ENCODE data around the gene NANS. TPM values are rescaled to one million over a fixed set of nuclear protein-coding genes. Genes with fewer than 3 reads are reported as not detected.
A peak's percentile ranks its signal among the peaks of the same experiment; 100 is the strongest.

The NANS gene
- polyA plus RNA-seq, 1 donor (not counting 4 experiments of a cell fraction or from before 2014, with no cell fraction given): 63.1 TPM

DNA sequence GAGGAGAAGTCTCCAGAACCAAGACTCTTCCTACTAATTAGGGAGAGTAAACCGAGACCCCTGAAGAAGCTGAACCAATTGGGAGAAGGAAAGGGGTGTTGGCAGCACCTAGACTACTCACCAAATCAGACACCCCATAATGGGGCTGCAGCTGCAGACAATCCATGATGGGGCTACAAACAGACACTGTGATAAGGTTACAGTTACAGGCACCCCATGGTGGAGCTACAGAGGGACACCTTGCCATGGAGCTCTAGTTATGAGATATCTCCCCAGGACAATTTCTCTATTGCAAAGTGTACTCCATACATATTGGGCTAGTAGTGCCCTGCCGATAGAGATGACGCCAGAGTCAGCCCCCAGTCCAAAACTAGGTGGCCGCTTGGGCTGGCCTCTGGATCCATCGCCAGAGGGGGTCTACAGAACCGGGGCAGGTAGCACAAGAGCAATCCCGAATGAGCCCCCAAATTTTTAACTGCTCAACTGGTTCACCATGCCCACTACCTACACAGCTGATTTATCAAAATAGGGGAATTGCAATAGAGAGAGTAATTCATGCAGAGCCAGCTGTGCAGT is 2.1 kb upstream of the NANS start:
- H3K4me1 ChIP-seq (ENCODE audit: control insufficient read depth, extremely low read depth, insufficient read depth, low read length): peaks cover 13% of the 10 kb centered on the region
- H3K9me3 ChIP-seq (ENCODE audit: control insufficient read depth, low read depth, low read length): no peaks in the 10 kb centered on the region
- TF ChIP-seq, protein P1, sequence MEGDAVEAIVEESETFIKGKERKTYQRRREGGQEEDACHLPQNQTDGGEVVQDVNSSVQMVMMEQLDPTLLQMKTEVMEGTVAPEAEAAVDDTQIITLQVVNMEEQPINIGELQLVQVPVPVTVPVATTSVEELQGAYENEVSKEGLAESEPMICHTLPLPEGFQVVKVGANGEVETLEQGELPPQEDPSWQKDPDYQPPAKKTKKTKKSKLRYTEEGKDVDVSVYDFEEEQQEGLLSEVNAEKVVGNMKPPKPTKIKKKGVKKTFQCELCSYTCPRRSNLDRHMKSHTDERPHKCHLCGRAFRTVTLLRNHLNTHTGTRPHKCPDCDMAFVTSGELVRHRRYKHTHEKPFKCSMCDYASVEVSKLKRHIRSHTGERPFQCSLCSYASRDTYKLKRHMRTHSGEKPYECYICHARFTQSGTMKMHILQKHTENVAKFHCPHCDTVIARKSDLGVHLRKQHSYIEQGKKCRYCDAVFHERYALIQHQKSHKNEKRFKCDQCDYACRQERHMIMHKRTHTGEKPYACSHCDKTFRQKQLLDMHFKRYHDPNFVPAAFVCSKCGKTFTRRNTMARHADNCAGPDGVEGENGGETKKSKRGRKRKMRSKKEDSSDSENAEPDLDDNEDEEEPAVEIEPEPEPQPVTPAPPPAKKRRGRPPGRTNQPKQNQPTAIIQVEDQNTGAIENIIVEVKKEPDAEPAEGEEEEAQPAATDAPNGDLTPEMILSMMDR (optimal IDR thresholded peaks at IDR 0.05 in 1 of 3, IDR thresholded peaks at IDR 0.05 in 1 of 3, conservative IDR thresholded peaks at IDR 0.05 in 1 of 3; ENCODE audit: extremely low read depth in 1 of 3, insufficient read depth in 2 of 3, low read length in 3 of 3): no peak
- no peak for TF ChIP-seq EZH2 (IDR thresholded peaks at IDR 0.05; ENCODE audit: low read length)
- no peak overlapping the region for H3K4me2 ChIP-seq (ENCODE audit: control insufficient read depth, extremely low read depth, insufficient read depth, low read depth, low read length)
- FAIRE-seq (no peak), DNase-seq (ENCODE audit: low read depth, low spot score) (no peak)
- H3K9ac ChIP-seq (ENCODE audit: control insufficient read depth, extremely low read depth, insufficient read depth, low read length): no peak overlapping the region
- H3K36me3 ChIP-seq (ENCODE audit: control insufficient read depth in 2 of 2, extremely low read depth in 1 of 2, insufficient read depth in 2 of 2, low read length in 2 of 2): no peaks in the 10 kb centered on the region
- dilution Hi-C loops (cut with MboI; ENCODE audit: extremely low pct_ligation_motif_present, low sequenced_read_pairs): no loop called here
- H2AFZ ChIP-seq (ENCODE audit: control insufficient read depth, low read length): no peak overlapping the region
- no peaks in the 10 kb centered on the region for H3K27me3 ChIP-seq (ENCODE audit: control insufficient read depth, extremely low read depth, insufficient read depth, low read length)
- no peak overlapping the region for H3K4me3 ChIP-seq (ENCODE audit: control insufficient read depth in 2 of 3, extremely low read depth in 1 of 3, insufficient read depth in 2 of 3, low read depth in 1 of 3, low read length in 3 of 3)
- H3K27ac ChIP-seq (ENCODE audit: control insufficient read depth, insufficient read depth, low read length): no peak overlapping the region
- peaks cover 21% of the 10 kb centered on the region for H3K79me2 ChIP-seq (ENCODE audit: control insufficient read depth, insufficient read depth, low read length)
- no peaks in the 10 kb centered on the region for H4K20me1 ChIP-seq (ENCODE audit: control insufficient read depth, extremely low read depth, insufficient read depth, low read length)
- H3K9me1 ChIP-seq (ENCODE audit: control insufficient read depth, extremely low read depth, insufficient read depth, low read length): no peaks in the 10 kb centered on the region

DNA sequence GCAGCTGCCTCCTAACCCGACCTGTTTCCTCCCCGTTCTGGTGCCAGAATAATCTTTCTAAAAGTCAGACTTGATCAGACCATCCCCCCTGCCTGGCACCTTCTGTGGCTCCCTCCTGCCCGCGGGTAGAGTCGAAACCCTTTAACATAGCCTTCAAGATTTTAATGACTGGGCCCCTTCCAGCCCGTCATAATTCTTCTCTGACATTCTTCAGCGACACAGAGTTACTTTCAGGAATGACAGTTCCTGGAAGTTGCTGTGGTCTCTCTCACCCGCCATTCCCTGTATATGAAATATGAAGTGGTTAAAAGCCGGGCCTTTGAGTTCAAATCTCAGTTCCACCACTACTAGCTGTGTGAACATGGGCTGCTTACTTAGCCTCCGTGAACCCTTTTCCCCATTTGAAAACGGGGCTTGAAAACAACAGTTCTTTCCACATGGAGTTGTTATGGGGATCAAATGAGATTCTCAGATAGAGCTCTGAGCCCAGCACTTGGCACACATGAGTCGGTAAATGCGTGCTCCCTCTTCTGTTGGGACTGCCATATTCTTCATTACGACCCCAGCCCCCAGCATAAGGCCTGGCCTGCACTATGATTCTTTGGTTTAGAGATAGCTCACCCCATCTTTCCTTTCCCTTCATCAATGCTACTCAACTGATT is 737 bp downstream of the NANS start:
- DNase-seq (ENCODE audit: low read depth, low spot score) (no peak), FAIRE-seq (no peak)
- H3K4me2 ChIP-seq (ENCODE audit: control insufficient read depth, extremely low read depth, insufficient read depth, low read depth, low read length): peak overlapping the region; percentile 95
- peak overlapping the region; percentile 87 for H2AFZ ChIP-seq (ENCODE audit: control insufficient read depth, low read length)
- H3K27ac ChIP-seq (ENCODE audit: control insufficient read depth, insufficient read depth, low read length): peak overlapping the region; percentile 75
- peaks cover 27% of the 10 kb centered on the region for H3K79me2 ChIP-seq (ENCODE audit: control insufficient read depth, insufficient read depth, low read length)
- H3K9ac ChIP-seq (ENCODE audit: control insufficient read depth, extremely low read depth, insufficient read depth, low read length): peak overlapping the region; percentile 89
- H3K4me3 ChIP-seq (ENCODE audit: control insufficient read depth in 2 of 3, extremely low read depth in 1 of 3, insufficient read depth in 2 of 3, low read depth in 1 of 3, low read length in 3 of 3): peak overlapping the region; percentile 74 to 88 (median 83)
- H3K9me3 ChIP-seq (ENCODE audit: control insufficient read depth, low read depth, low read length): no peaks in the 10 kb centered on the region
- H4K20me1 ChIP-seq (ENCODE audit: control insufficient read depth, extremely low read depth, insufficient read depth, low read length): no peaks in the 10 kb centered on the region
- no peaks in the 10 kb centered on the region for H3K9me1 ChIP-seq (ENCODE audit: control insufficient read depth, extremely low read depth, insufficient read depth, low read length)
- peaks cover 6 to 7% of the 10 kb centered on the region in 2 experiments for H3K36me3 ChIP-seq (ENCODE audit: control insufficient read depth in 2 of 2, extremely low read depth in 1 of 2, insufficient read depth in 2 of 2, low read length in 2 of 2)
- no peak for TF ChIP-seq EZH2 (IDR thresholded peaks at IDR 0.05; ENCODE audit: low read length)
- TF ChIP-seq, protein P1 (optimal IDR thresholded peaks at IDR 0.05 in 1 of 3, IDR thresholded peaks at IDR 0.05 in 1 of 3, conservative IDR thresholded peaks at IDR 0.05 in 1 of 3; ENCODE audit: extremely low read depth in 1 of 3, insufficient read depth in 2 of 3, low read length in 3 of 3): peak in 1 of 3 experiments; percentile 6
- H3K27me3 ChIP-seq (ENCODE audit: control insufficient read depth, extremely low read depth, insufficient read depth, low read length): no peaks in the 10 kb centered on the region
- H3K4me1 ChIP-seq (ENCODE audit: control insufficient read depth, extremely low read depth, insufficient read depth, low read length): peaks cover 13% of the 10 kb centered on the region
- dilution Hi-C loops (cut with MboI; ENCODE audit: extremely low pct_ligation_motif_present, low sequenced_read_pairs): no loop called here
